Spleen (tissue), 11 donors: Measurements from ENCODE around the gene HLA-F. TPM values are rescaled to one million over a fixed set of nuclear protein-coding genes. Genes with fewer than 3 reads are reported as not detected.

Experiments used
- DNase-seq: peaks from one replicate; pipeline ENCODE4 v3.0.0-alpha.2; 2020
- H3K27ac ChIP-seq, 8 donors: fragments of 200-600 bp; sonication (generic) in 7 of 8; 1 replicate in 4 of 8; 2 replicates in 4 of 8; pipeline versions ENCODE4 v1.5.0 to v1.8.0; 2016 to 2021; ENCODE audit warnings: inconsistent platforms in 4 of 8, mild to moderate bottlenecking in 4 of 8, moderate library complexity in 1 of 8
- H3K27me3 ChIP-seq, 7 donors: fragments of 200-600 bp; sonication (generic) in 6 of 7; replicated peaks in 1 of 7; 1 replicate in 4 of 7; 2 replicates in 3 of 7; pipeline versions ENCODE4 v1.5.0 to v1.8.0; 2016 to 2021; ENCODE audit warnings: inconsistent platforms in 3 of 7, mild to moderate bottlenecking in 1 of 7
- H3K36me3 ChIP-seq, 6 donors: fragments of 200-600 bp; sonication (generic) in 5 of 6; 1 replicate in 4 of 6; 2 replicates in 2 of 6; pipeline versions ENCODE4 v1.5.0 to v1.8.0; 2016 to 2021; ENCODE audit warnings: inconsistent platforms in 2 of 6
- H3K4me1 ChIP-seq, 6 donors: fragments of 200-600 bp; sonication (generic) in 5 of 6; 1 replicate in 3 of 6; 2 replicates in 3 of 6; pipeline versions ENCODE4 v1.5.0 to v1.8.0; 2016 to 2021; ENCODE audit warnings: inconsistent platforms in 3 of 6
- H3K4me3 ChIP-seq, 8 donors: fragments of 200-600 bp; sonication (generic) in 7 of 8; 1 replicate in 4 of 8; 2 replicates in 4 of 8; pipeline versions ENCODE4 v1.5.0 to v1.8.0; 2016 to 2021; ENCODE audit warnings: inconsistent platforms in 4 of 8, mild to moderate bottlenecking in 4 of 8, moderate library complexity in 2 of 8
- H3K9me3 ChIP-seq, 8 donors: fragments of 200-600 bp; sonication (generic) in 7 of 8; 1 replicate in 4 of 8; 2 replicates in 4 of 8; pipeline versions ENCODE4 v1.5.0 to v1.8.0; 2016 to 2021; ENCODE audit warnings: inconsistent platforms in 4 of 8
- POLR2A ChIP-seq, 3 donors: fragments of 450-650 bp; IDR thresholded peaks; one replicate each; pipeline ENCODE4 v1.5.1; 2017; ENCODE audit warnings: antibody characterized with exemption in 3 of 3, mild to moderate bottlenecking in 1 of 3
- POLR2AphosphoS5 ChIP-seq, 3 donors: sonication (generic); formaldehyde crosslinking; IDR thresholded peaks; one replicate each; pipeline ENCODE4 v1.5.1; 2017; ENCODE audit warnings: antibody characterized with exemption in 3 of 3
- WGBS, 5 donors: extraction: QIAGEN DNeasy Blood & Tissue Kit in 3 of 5; methylation state at CpG; one replicate each; pipeline versions ENCODE4 v1.1.5 to v1.1.7; 2013 to 2018; 5-methylcytosine and 5-hydroxymethylcytosine counted together
- intact Hi-C: fragments of 100-400 bp; cut with DNase I; formaldehyde crosslinking; loops from one replicate; pipeline ENCODE4 v1.15.0; 2023; ENCODE audit warnings: low total_unique reads
- polyA plus RNA-seq, 3 donors: library from polyadenylated mRNA; stranded (reverse); fragments of 200-250 nt; gene quantifications; one replicate each; pipeline ENCODE4 v1.2.1, GENCODE V29; 2013
- total RNA-seq, 7 donors: library from RNA; depleted of rRNA in 3 of 7; stranded (reverse); fragments of >200 nt in 3 of 7; fragmentation: NEBNext Ultra II Directional in 4 of 7; extraction: Animal tissue kit (Norgen Biotek cat#: 25700) in 4 of 7; gene quantifications; one replicate each; pipeline versions ENCODE4 v1.1.0 to v1.2.1, GENCODE V29; 2016 to 2021
- TF ChIP-seq, protein P1 (sequence below), 11 experiments: fragments of 200-600 bp in 7 of 11; fragments of 450-650 bp in 4 of 11; sonication (generic) in 4 of 11; IDR thresholded peaks in 8 of 11; conservative IDR thresholded peaks in 3 of 11; 1 replicate in 7 of 11; 2 replicates in 4 of 11; pipeline versions ENCODE4 v1.4.0 to v1.8.0; 2016 to 2021; ENCODE audit warnings: antibody characterized with exemption in 11 of 11, inconsistent platforms in 4 of 11, mild to moderate bottlenecking in 1 of 11
- donor health status: healthy with polysubstance abuse.
- donor health status: DM: no; HTN: no; CAD: no; lungs with moderate emphysema.
- donor health status: DM: no; HTN: no; CAD: no.
- donor health status: Bipolar disorder and iron deficiency.
- donor health status: healthy.
- donor health status: DM: no; HTN: no; CAD: no.
- donor health status: DM: yes; HTN: yes; CAD: no.

HLA-F gene
- total and polyA plus RNA-seq, 10 donors, result 402 to 663 (median 509) TPM

DNA sequence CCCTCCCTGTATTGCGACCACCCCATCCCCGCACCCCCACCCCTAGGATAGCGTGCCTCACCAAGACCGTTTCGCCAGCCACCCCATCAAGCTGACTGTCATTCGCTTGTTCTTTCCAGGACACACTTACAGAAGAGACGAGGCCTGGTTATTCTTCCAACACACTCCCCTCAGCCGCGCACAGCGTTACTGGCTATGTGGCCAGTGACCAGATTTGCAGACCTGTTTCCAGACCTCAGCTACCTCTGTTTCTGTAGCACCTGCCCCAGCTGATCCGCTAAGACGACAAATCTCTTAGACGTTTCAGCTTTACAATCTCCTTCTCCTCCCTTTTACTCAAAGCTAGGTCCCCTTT is 26.1 kb downstream of the HLA-F start:
- Histone ChIP-seq H3K27ac (peak overlapping the region; percentile 55 to 85 (median 71)), H3K4me3 (peak overlapping the region; percentile 61 to 87 (median 70)), H3K27me3 (no peaks in the 10 kb centered on the region), H3K36me3 (peaks cover 0 to 12% (median 5%) of the 10 kb centered on the region in 6 donors), H3K9me3 (no peaks in the 10 kb centered on the region), H3K4me1 (peaks cover 17 to 61% (median 45%) of the 10 kb centered on the region in 6 donors)
- DNase-seq, result no peak
- TF ChIP-seq POLR2A (IDR thresholded peaks at IDR 0.05) (no peak), POLR2AphosphoS5 (IDR thresholded peaks at IDR 0.05) (no peak)
- TF ChIP-seq, protein P1, sequence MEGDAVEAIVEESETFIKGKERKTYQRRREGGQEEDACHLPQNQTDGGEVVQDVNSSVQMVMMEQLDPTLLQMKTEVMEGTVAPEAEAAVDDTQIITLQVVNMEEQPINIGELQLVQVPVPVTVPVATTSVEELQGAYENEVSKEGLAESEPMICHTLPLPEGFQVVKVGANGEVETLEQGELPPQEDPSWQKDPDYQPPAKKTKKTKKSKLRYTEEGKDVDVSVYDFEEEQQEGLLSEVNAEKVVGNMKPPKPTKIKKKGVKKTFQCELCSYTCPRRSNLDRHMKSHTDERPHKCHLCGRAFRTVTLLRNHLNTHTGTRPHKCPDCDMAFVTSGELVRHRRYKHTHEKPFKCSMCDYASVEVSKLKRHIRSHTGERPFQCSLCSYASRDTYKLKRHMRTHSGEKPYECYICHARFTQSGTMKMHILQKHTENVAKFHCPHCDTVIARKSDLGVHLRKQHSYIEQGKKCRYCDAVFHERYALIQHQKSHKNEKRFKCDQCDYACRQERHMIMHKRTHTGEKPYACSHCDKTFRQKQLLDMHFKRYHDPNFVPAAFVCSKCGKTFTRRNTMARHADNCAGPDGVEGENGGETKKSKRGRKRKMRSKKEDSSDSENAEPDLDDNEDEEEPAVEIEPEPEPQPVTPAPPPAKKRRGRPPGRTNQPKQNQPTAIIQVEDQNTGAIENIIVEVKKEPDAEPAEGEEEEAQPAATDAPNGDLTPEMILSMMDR (IDR thresholded peaks at IDR 0.05 in 8 of 11, conservative IDR thresholded peaks at IDR 0.05 in 3 of 11), result no peak
- intact Hi-C loops, result no loop called here
- WGBS, 5 donors, result 6 to 10% (median 9%) methylated on average over 10 to 13 of the region's 13 CpGs

DNA sequence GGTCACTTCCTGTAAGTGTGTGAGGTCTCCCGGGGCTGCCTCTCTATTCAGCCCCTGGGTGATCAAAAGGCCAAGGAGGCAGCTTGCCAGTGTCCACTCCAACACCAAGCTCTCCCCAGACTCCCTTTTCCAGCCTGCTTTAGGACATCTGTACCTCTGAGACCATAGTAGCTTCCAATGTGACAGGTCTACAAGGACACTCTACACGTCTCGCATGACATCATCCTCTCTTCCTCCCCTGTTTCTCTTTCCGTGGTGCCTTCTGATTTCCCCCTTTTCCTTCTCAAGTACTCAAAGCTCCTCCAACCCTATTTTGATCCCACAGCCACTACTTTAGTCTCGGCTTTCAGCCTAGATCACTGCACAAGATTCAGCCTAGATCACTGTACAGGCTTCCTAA is 26.4 kb downstream of the HLA-F start:
- 37 to 48% (median 44%) methylated on average over 5 of the region's 5 CpGs for WGBS, 5 donors
- Histone ChIP-seq H3K27me3 (no peaks in the 10 kb centered on the region), H3K36me3 (peaks cover 0 to 8% (median 3%) of the 10 kb centered on the region in 6 donors), H3K4me1 (peaks cover 17 to 64% (median 46%) of the 10 kb centered on the region in 6 donors), H3K4me3 (peak overlapping the region in 6 of 8 donors; percentile 64 to 87 (median 70)), H3K9me3 (no peaks in the 10 kb centered on the region), H3K27ac (peak overlapping the region in 6 of 8 donors; percentile 69 to 85 (median 76))
- intact Hi-C loops, result loop anchor here (5.0 kb wide), 1 partner anchor 42 kb away; no protein-coding TSS in a partner anchor
- no peak for TF ChIP-seq POLR2A (IDR thresholded peaks at IDR 0.05)
- TF ChIP-seq, protein P1 (IDR thresholded peaks at IDR 0.05 in 8 of 11, conservative IDR thresholded peaks at IDR 0.05 in 3 of 11), result no peak
- no peak for TF ChIP-seq POLR2AphosphoS5 (IDR thresholded peaks at IDR 0.05)
- no peak for DNase-seq

DNA sequence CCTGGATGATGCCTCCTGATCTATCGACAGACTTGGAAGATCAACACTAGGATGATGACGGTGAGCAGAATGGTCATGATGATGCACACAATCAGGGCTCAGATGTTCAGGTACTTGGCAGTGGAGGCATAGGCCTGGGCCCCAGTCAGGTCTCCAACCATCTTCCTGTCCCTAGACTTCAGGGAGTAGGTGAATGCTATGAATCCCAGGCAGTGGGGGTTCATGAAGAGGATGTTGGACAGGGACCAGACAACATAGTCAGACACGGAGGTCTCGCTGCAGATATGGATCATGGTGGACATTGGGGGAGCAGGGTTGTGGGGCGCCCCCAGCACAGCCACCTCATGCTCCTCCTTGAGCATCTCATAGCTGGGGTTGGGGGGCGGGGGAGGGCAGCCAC is 27.5 kb downstream of the HLA-F start:
- TF ChIP-seq, protein P1 (IDR thresholded peaks at IDR 0.05 in 8 of 11, conservative IDR thresholded peaks at IDR 0.05 in 3 of 11), result no peak
- TF ChIP-seq POLR2A (IDR thresholded peaks at IDR 0.05), result no peak
- no peak for TF ChIP-seq POLR2AphosphoS5 (IDR thresholded peaks at IDR 0.05)
- Histone ChIP-seq H3K9me3 (no peaks in the 10 kb centered on the region), H3K27me3 (no peaks in the 10 kb centered on the region), H3K36me3 (no peaks in the 10 kb centered on the region), H3K4me3 (no peak overlapping the region), H3K27ac (peak overlapping the region in 1 of 8 donors; percentile 14), H3K4me1 (peaks cover 17 to 64% (median 48%) of the 10 kb centered on the region in 6 donors)
- 58 to 98% (median 82%) methylated on average over 4 to 6 of the region's 6 CpGs for WGBS, 5 donors
- DNase-seq, result no peak
- intact Hi-C loops, result loop anchor here (5.0 kb wide), 1 partner anchor 43 kb away; no protein-coding TSS in a partner anchor

DNA sequence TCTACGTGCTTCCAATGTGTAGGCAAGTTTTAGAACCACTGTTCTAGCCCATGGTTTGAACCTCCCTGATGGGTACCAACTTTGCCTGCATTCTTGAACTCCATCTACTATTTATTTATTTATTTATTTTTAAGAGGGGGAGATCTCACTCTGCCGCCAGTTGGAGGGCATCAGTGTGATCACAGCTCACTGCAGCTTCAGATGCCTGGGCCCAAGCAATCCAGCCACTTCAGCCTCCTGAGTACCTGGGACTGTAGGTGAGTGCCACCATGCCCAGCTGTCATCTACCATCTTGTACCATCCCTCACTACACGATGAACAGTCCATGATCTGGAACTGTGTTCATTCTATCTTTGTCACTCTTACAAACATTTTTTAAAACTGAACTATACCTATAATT is 28.2 kb downstream of the HLA-F start:
- H3K4me1 ChIP-seq, result peaks cover 17 to 61% (median 48%) of the 10 kb centered on the region in 6 donors
- H3K27me3 ChIP-seq, result no peaks in the 10 kb centered on the region
- DNase-seq, result no peak
- intact Hi-C loops, result loop anchor here (5.0 kb wide), 1 partner anchor 44 kb away; no protein-coding TSS in a partner anchor
- H3K36me3 ChIP-seq, result no peaks in the 10 kb centered on the region
- 89 to 94% (median 91%) methylated on average over 3 of the region's 3 CpGs for whole genome bisulfite sequencing, 5 donors
- TF ChIP-seq, protein P1 (IDR thresholded peaks at IDR 0.05 in 8 of 11, conservative IDR thresholded peaks at IDR 0.05 in 3 of 11), result no peak
- TF ChIP-seq POLR2A (IDR thresholded peaks at IDR 0.05) (no peak), POLR2AphosphoS5 (IDR thresholded peaks at IDR 0.05) (no peak)
- H3K4me3 ChIP-seq, result peak overlapping the region in 5 of 8 donors; percentile 61 to 76 (median 69)
- no peaks in the 10 kb centered on the region for H3K9me3 ChIP-seq
- H3K27ac ChIP-seq, result peak overlapping the region; percentile 89 to 96 (median 94)
